ENCODE results near the gene KCNIP2. TPM values are rescaled to one million over a fixed set of nuclear protein-coding genes. Genes with fewer than 3 reads are reported as not detected.

Gene KCNIP2
- total and polyA plus RNA-seq, 2 of the 13 experiments (the other 11 are each of a cell fraction or from before 2014, with no cell fraction given), result 0.42 to 0.70 TPM

- TF ChIP-seq, protein P1, sequence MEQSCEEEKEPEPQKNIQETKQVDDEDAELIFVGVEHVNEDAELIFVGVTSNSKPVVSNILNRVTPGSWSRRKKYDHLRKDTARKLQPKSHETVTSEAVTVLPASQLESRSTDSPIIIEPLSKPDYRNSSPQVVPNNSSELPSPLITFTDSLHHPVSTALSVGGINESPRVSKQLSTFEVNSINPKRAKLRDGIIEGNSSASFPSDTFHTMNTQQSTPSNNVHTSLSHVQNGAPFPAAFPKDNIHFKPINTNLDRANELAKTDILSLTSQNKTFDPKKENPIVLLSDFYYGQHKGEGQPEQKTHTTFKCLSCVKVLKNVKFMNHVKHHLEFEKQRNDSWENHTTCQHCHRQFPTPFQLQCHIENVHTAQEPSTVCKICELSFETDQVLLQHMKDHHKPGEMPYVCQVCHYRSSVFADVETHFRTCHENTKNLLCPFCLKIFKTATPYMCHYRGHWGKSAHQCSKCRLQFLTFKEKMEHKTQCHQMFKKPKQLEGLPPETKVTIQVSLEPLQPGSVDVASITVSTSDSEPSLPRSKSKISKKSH (CRISPR knock-in tag; IDR thresholded peaks at IDR 0.05; ENCODE audit: borderline replicate concordance), result peak; percentile 45; the same call in 1 of the 2 replicates
- TF ChIP-seq ZFY (CRISPR knock-in tag; IDR thresholded peaks at IDR 0.05) (peak; percentile 47), YEATS4 (CRISPR knock-in tag; IDR thresholded peaks at IDR 0.05; ENCODE audit: borderline replicate concordance) (peak; percentile 67; the same call in 1 of the 2 replicates), KDM5A (IDR thresholded peaks at IDR 0.05; ENCODE audit: borderline replicate concordance, low read length) (peak; percentile 94), CHCHD3 (CRISPR knock-in tag; IDR thresholded peaks at IDR 0.05) (no peak), ZBTB1 (CRISPR knock-in tag; IDR thresholded peaks at IDR 0.05; ENCODE audit: borderline replicate concordance) (no peak), RAD21 (CRISPR knock-in tag; IDR thresholded peaks at IDR 0.05) (peak; percentile 4; the same call in 1 of the 2 replicates), MATR3 (CRISPR knock-in tag; IDR thresholded peaks at IDR 0.05) (no peak), ZNF747 (CRISPR knock-in tag; IDR thresholded peaks at IDR 0.05; ENCODE audit: borderline replicate concordance) (no peak), ZNF570 (CRISPR knock-in tag; IDR thresholded peaks at IDR 0.05; ENCODE audit: borderline replicate concordance) (no peak), POLR2A (IDR thresholded peaks at IDR 0.05; ENCODE audit: insufficient read depth in 1 of 2, low read depth in 2 of 2, low read length in 2 of 2) (peak in 1 of 2 experiments; percentile 72), E2F5 (CRISPR knock-in tag; conservative IDR thresholded peaks at IDR 0.05) (no peak), ATF1 (CRISPR knock-in tag; IDR thresholded peaks at IDR 0.05) (peak; percentile 92), TEF (CRISPR knock-in tag; IDR thresholded peaks at IDR 0.05) (no peak), FOXM1 (CRISPR knock-in tag; IDR thresholded peaks at IDR 0.05) (no peak), ZNF720 (CRISPR knock-in tag; IDR thresholded peaks at IDR 0.05) (no peak)
- TF ChIP-seq, protein P2, sequence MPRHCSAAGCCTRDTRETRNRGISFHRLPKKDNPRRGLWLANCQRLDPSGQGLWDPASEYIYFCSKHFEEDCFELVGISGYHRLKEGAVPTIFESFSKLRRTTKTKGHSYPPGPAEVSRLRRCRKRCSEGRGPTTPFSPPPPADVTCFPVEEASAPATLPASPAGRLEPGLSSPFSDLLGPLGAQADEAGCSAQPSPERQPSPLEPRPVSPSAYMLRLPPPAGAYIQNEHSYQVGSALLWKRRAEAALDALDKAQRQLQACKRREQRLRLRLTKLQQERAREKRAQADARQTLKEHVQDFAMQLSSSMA (CRISPR knock-in tag; IDR thresholded peaks at IDR 0.05), result 0 out of 2 replicates have a peak, but pooled peaks have one; percentile 20
- TF ChIP-seq, protein P3, sequence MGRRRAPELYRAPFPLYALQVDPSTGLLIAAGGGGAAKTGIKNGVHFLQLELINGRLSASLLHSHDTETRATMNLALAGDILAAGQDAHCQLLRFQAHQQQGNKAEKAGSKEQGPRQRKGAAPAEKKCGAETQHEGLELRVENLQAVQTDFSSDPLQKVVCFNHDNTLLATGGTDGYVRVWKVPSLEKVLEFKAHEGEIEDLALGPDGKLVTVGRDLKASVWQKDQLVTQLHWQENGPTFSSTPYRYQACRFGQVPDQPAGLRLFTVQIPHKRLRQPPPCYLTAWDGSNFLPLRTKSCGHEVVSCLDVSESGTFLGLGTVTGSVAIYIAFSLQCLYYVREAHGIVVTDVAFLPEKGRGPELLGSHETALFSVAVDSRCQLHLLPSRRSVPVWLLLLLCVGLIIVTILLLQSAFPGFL (CRISPR knock-in tag; IDR thresholded peaks at IDR 0.05), result no peak
These were observed 60.5 kb downstream of the KCNIP2 start, which contains the start of gene NPM3 (continued) for GRCh38 chr10:101782811-101783735.
